ENCODE measurements around the gene CEP85. TPM values are rescaled to one million over a fixed set of nuclear protein-coding genes. Genes with fewer than 3 reads are reported as not detected.

The CEP85 gene
- total RNA-seq, 1 experiment from 2014 or later = 42.5 TPM

DNA sequence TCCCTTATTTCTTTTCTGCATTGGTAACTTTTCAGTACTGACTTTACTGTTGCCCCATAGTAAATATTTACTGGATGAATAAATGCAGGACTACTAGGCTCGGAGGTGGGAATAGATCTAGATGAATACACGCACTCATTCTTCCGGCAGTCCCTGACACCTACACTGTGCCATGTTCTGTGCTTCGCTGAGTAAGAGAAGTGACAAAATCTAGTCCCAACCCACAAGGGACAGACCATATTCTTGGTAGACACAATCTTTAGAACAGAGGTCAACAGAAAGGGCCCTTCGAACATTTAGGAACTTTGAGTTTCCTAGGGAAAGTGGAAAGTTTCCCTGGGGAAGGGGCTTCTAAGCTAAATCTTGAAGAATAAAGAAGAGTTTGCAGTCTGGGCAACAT is 80.5 kb downstream of the CEP85 start:
- intact Hi-C loops (cut with micrococcal nuclease; ENCODE audit: unreplicated experiment) = no loop called here
- Histone ChIP-seq H2AFZ (no peak overlapping the region), H3F3A (ENCODE audit: insufficient read depth, low read depth) (no peaks in the 10 kb centered on the region), H3K27ac (no peak overlapping the region), H3K4me3 (no peak overlapping the region), H3K4me2 (no peak overlapping the region), H3K27me3 (ENCODE audit: insufficient read depth, low read depth) (no peaks in the 10 kb centered on the region), H3K9me3 (ENCODE audit: insufficient read depth, low read depth) (no peaks in the 10 kb centered on the region), H3K36me3 (ENCODE audit: low read depth) (no peaks in the 10 kb centered on the region), H4K20me1 (ENCODE audit: insufficient read depth) (no peaks in the 10 kb centered on the region), H3K79me2 (ENCODE audit: low read depth) (no peaks in the 10 kb centered on the region), H3K4me1 (replicated peaks; ENCODE audit: insufficient read depth) (0 out of 2 replicates have a peak, but pooled peaks cover 5% of the 10 kb centered on the region), H3K9me2 (ENCODE audit: insufficient read depth) (no peaks in the 10 kb centered on the region)
- no peak for DNase-seq
- no peak for TF ChIP-seq EZH2 (IDR thresholded peaks at IDR 0.05; ENCODE audit: low read depth)
- TF ChIP-seq, protein P1, sequence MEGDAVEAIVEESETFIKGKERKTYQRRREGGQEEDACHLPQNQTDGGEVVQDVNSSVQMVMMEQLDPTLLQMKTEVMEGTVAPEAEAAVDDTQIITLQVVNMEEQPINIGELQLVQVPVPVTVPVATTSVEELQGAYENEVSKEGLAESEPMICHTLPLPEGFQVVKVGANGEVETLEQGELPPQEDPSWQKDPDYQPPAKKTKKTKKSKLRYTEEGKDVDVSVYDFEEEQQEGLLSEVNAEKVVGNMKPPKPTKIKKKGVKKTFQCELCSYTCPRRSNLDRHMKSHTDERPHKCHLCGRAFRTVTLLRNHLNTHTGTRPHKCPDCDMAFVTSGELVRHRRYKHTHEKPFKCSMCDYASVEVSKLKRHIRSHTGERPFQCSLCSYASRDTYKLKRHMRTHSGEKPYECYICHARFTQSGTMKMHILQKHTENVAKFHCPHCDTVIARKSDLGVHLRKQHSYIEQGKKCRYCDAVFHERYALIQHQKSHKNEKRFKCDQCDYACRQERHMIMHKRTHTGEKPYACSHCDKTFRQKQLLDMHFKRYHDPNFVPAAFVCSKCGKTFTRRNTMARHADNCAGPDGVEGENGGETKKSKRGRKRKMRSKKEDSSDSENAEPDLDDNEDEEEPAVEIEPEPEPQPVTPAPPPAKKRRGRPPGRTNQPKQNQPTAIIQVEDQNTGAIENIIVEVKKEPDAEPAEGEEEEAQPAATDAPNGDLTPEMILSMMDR (conservative IDR thresholded peaks at IDR 0.05) = no peak
- ChIA-PET POLR2A (ENCODE audit: unreplicated experiment) (interaction anchor here (0.6 kb wide), 1 partner anchor 15 kb away, joined by 22 read pairs; no protein-coding TSS in a partner anchor), CTCF (no interaction called here)
- BruUV-seq (replicated peaks) = no TSS peak

DNA sequence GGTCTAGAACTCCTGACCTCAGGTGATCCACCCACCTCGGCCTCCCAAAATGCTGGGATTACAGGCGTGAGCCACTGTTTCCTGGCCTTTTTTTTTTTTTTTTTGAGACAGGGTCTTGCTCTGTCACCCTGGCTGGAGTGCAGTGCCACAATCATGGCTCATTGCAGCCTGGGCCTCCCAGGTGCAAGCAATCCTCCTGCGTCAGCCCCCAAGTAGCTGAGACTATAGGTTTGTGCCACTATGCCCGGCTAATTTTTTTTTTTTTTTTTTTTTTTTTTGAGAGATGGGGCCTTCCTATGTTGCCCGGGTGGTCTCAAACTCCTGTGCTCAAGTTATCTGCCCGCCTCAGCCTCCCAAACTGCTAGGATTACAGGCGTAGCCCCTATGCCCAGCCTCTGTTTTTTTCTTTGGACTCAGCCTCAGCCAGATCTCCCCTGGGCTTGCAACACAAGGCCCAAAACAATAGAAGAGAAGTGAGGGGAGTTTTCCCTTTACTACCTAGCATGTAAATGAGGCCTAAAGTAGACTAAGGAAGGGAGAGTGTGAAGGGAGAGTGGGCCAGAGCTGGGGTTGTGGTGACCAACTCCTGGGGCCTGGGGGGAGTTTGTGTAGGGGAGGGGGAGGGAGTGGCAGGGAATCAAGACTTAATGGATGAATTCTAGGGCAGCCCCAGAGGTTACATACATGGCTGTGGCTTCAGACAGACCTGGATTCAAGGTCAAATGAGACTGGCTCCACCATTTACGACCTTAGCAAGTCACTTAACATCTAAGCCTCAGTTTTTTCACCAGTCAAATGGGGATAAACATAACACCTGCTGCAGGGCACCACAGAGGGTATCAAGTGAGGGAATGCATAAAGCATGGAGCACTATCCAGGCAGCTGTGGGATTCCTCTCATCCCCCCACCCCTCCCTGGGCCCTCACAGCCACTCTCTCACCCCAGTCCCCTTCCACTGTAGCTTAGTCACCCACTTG is 82.2 kb downstream of the CEP85 start:
- Histone ChIP-seq H2AFZ (no peak overlapping the region), H3K27ac (no peak overlapping the region), H3K4me2 (no peak overlapping the region), H3F3A (ENCODE audit: insufficient read depth, low read depth) (no peaks in the 10 kb centered on the region), H4K20me1 (ENCODE audit: insufficient read depth) (no peaks in the 10 kb centered on the region), H3K4me1 (replicated peaks; ENCODE audit: insufficient read depth) (0 out of 2 replicates have a peak, but pooled peaks cover 5% of the 10 kb centered on the region), H3K4me3 (no peak overlapping the region), H3K79me2 (ENCODE audit: low read depth) (no peaks in the 10 kb centered on the region), H3K36me3 (ENCODE audit: low read depth) (no peaks in the 10 kb centered on the region), H3K9me2 (ENCODE audit: insufficient read depth) (no peaks in the 10 kb centered on the region), H3K27me3 (ENCODE audit: insufficient read depth, low read depth) (no peaks in the 10 kb centered on the region), H3K9me3 (ENCODE audit: insufficient read depth, low read depth) (no peaks in the 10 kb centered on the region)
- TF ChIP-seq, protein P1 (conservative IDR thresholded peaks at IDR 0.05) = no peak
- no peak for DNase-seq
- no TSS peak for BruUV-seq (replicated peaks)
- ChIA-PET POLR2A (ENCODE audit: unreplicated experiment) (no interaction called here), CTCF (interaction anchor here (0.6 to 0.7 kb wide), 3 partner anchors 30 to 420 kb away, joined by 6 to 9 read pairs (median 9); no protein-coding TSS in a partner anchor)
- intact Hi-C loops (cut with micrococcal nuclease; ENCODE audit: unreplicated experiment) = no loop called here

DNA sequence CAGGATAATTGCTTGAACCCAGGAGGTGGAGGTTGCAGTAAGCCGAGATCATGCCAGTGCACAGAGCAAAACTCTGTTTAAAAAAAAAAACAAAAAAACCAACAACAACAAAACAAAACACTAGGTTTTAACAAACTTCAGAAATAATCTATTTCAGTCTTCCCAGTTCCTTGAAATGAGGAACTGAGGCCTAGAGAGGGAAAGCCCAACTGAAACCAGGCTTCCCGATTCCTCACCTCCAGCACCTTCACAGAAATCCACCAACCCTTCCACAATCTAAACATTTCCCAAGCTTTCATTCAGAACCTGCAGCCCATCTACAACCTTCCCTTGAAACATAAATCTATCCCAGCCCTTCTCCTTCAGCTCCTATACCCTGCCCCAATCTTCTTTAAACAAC is 83.1 kb downstream of the CEP85 start:
- H3K27ac ChIP-seq = no peak overlapping the region
- no TSS peak for BruUV-seq (replicated peaks)
- H3K4me2 ChIP-seq = no peak overlapping the region
- no peaks in the 10 kb centered on the region for H3K27me3 ChIP-seq (ENCODE audit: insufficient read depth, low read depth)
- TF ChIP-seq, protein P1 (conservative IDR thresholded peaks at IDR 0.05) = no peak
- TF ChIP-seq EZH2 (IDR thresholded peaks at IDR 0.05; ENCODE audit: low read depth) = no peak
- H4K20me1 ChIP-seq (ENCODE audit: insufficient read depth) = no peaks in the 10 kb centered on the region
- H3K9me2 ChIP-seq (ENCODE audit: insufficient read depth) = no peaks in the 10 kb centered on the region
- H3K9me3 ChIP-seq (ENCODE audit: insufficient read depth, low read depth) = no peaks in the 10 kb centered on the region
- no peak overlapping the region for H2AFZ ChIP-seq
- CTCF ChIA-PET = interaction anchor here (0.6 to 0.7 kb wide), 3 partner anchors 31 to 421 kb away, joined by 6 to 9 read pairs (median 9); no protein-coding TSS in a partner anchor
- no peaks in the 10 kb centered on the region for H3F3A ChIP-seq (ENCODE audit: insufficient read depth, low read depth)
- 0 out of 2 replicates have a peak, but pooled peaks cover 5% of the 10 kb centered on the region for H3K4me1 ChIP-seq (replicated peaks; ENCODE audit: insufficient read depth)
- no peaks in the 10 kb centered on the region for H3K79me2 ChIP-seq (ENCODE audit: low read depth)
- POLR2A ChIA-PET (ENCODE audit: unreplicated experiment) = no interaction called here
- DNase-seq = no peak
- H3K4me3 ChIP-seq = no peak overlapping the region
- intact Hi-C loops (cut with micrococcal nuclease; ENCODE audit: unreplicated experiment) = no loop called here
- no peaks in the 10 kb centered on the region for H3K36me3 ChIP-seq (ENCODE audit: low read depth)
